ENCODE measurements around the gene NPAS4. TPM values are rescaled to one million over a fixed set of nuclear protein-coding genes. Genes with fewer than 3 reads are reported as not detected.
A peak's percentile ranks its signal among the peaks of the same experiment; 100 is the strongest.
"Not testable (repeated sequence)": the region's sequence is repeated elsewhere in the genome, so short reads cannot be mapped to it uniquely, and the experiment has no call there.

NPAS4 gene
- total and polyA plus RNA-seq, 9 of the 15 experiments (the other 6 are each of a cell fraction or from before 2014, with no cell fraction given): not detected

DNA sequence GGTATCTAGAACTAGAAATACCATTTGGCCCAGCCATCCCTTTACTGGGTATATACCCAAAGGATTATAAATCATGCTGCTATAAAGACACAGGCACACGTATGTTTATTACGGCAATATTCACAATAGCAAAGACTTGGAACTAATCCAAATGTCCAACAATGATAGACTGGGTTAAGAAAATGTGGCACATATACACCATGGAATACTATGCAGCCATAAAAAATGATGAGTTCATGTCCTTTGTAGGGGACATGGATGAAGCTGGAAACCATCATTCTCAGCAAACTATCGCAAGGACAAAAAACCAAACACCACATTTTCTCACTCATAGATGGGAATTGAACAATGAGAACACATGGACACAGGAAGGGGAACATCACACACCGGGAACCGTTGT, 43.3 kb downstream of the NPAS4 start:
- H3K36me3 ChIP-seq (ENCODE audit: control insufficient read depth, insufficient read depth, low read length); FAIRE-seq; H3K9me3 ChIP-seq (replicated peaks; ENCODE audit: control insufficient read depth, insufficient read depth, low read depth, low read length); H3K9me1 ChIP-seq (ENCODE audit: control insufficient read depth, insufficient read depth, low read length); H3K4me2 ChIP-seq (ENCODE audit: insufficient read depth, low read length); CTCF ChIA-PET (ENCODE audit: low intra/inter-chr PET ratio); in situ Hi-C loops (cut with MboI); DNase-seq (ENCODE audit: extremely low read depth in 1 of 4, low spot score in 3 of 4); H4K20me1 ChIP-seq (replicated peaks; ENCODE audit: control insufficient read depth, insufficient read depth, low read length); intact Hi-C loops (cut with micrococcal nuclease); ATAC-seq; POLR2A ChIA-PET; H2AFZ ChIP-seq (ENCODE audit: low read depth, low read length); H3K27ac ChIP-seq (ENCODE audit: extremely low read depth, low read depth, low read length); H3K79me2 ChIP-seq (ENCODE audit: control insufficient read depth, insufficient read depth, low read length); H3K9ac ChIP-seq (ENCODE audit: insufficient read depth in 1 of 2, low read depth in 2 of 2, low read length in 2 of 2); H3K4me3 ChIP-seq; BruUV-seq (replicated peaks); H3K27me3 ChIP-seq (ENCODE audit: control insufficient read depth in 2 of 2, insufficient read depth in 2 of 2, low read length in 2 of 2): not testable (repeated sequence)
- WGBS (ENCODE audit: insufficient coverage, low coverage, missing lambda C conversion rate): 31% methylated on average over 5 of the region's 5 CpGs
- TF ChIP-seq ZNF146 (CRISPR knock-in tag; IDR thresholded peaks at IDR 0.05; ENCODE audit: unreplicated experiment) (peak; percentile 74), BCOR (IDR thresholded peaks at IDR 0.05) (peak; percentile 48; the same call in 1 of the 2 replicates), KDM1A (IDR thresholded peaks at IDR 0.05) (peak in 1 of 2 experiments; percentile 18; a peak in 1 of 4 replicates)
- H3K4me1 ChIP-seq (replicated peaks in 1 of 2; ENCODE audit: control insufficient read depth in 2 of 2, insufficient read depth in 2 of 2, low read length in 2 of 2): peaks cover 0 to 19% of the 10 kb centered on the region in 2 experiments; a peak in 3 of 5 replicates

DNA sequence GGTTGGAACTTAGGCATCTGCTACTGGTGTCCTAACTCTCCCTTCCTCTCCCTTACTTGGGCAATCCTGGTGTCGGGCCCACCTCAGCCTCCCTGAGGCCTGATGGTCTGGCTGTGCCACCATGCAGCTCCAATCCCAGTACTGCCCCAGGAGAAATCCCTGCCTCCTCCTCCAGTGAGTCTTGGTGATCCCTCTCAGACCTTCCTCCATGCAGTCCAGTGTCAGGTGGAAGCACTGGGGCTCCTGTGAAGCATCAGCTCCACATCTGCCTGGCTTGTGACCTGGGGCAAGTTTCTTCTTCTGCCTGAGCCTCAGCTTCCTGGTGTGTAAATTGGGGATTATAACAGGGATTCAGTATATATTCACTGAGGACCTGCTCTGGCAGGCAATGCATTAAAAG, 44.1 kb downstream of the NPAS4 start:
- CTCF ChIA-PET (ENCODE audit: low intra/inter-chr PET ratio): no interaction called here
- POLR2A ChIA-PET: interaction anchor here (0.7 to 2.6 kb wide), 2 partner anchors 15 to 27 kb away, joined by 3 to 18 read pairs; partner anchors contain the start of gene DPP3
- in situ Hi-C loops (cut with MboI) (no loop called here), intact Hi-C loops (cut with micrococcal nuclease) (no loop called here)
- ATAC-seq (no peak), FAIRE-seq (no peak), DNase-seq (ENCODE audit: extremely low read depth in 1 of 4, low spot score in 3 of 4) (no peak)
- Histone ChIP-seq H3K4me1 (replicated peaks in 1 of 2; ENCODE audit: control insufficient read depth in 2 of 2, insufficient read depth in 2 of 2, low read length in 2 of 2) (peaks cover 0 to 19% of the 10 kb centered on the region in 2 experiments; a peak in 3 of 5 replicates), H3K4me3 (no peak overlapping the region), H2AFZ (ENCODE audit: low read depth, low read length) (no peak overlapping the region), H4K20me1 (replicated peaks; ENCODE audit: control insufficient read depth, insufficient read depth, low read length) (peaks cover 3% of the 10 kb centered on the region; the same call in 1 of the 2 replicates), H3K9me1 (ENCODE audit: control insufficient read depth, insufficient read depth, low read length) (no peaks in the 10 kb centered on the region), H3K79me2 (ENCODE audit: control insufficient read depth, insufficient read depth, low read length) (no peaks in the 10 kb centered on the region), H3K9ac (ENCODE audit: insufficient read depth in 1 of 2, low read depth in 2 of 2, low read length in 2 of 2) (peak overlapping the region in 1 of 2 experiments; percentile 80; a peak in 1 of 4 replicates), H3K4me2 (ENCODE audit: insufficient read depth, low read length) (no peak overlapping the region), H3K27me3 (ENCODE audit: control insufficient read depth in 2 of 2, insufficient read depth in 2 of 2, low read length in 2 of 2) (no peaks in the 10 kb centered on the region), H3K36me3 (ENCODE audit: control insufficient read depth, insufficient read depth, low read length) (no peaks in the 10 kb centered on the region), H3K27ac (ENCODE audit: extremely low read depth, low read depth, low read length) (no peak overlapping the region), H3K9me3 (replicated peaks; ENCODE audit: control insufficient read depth, insufficient read depth, low read depth, low read length) (peaks cover 4% of the 10 kb centered on the region; the same call in 1 of the 2 replicates)
- WGBS (ENCODE audit: insufficient coverage, low coverage, missing lambda C conversion rate): 76% methylated on average over 1 of the region's 1 CpG
- no TSS peak for BruUV-seq (replicated peaks)
- TF ChIP-seq ZNF830 (CRISPR knock-in tag; IDR thresholded peaks at IDR 0.05): no peak
- no peak for TF ChIP-seq ZNF764 (CRISPR knock-in tag; IDR thresholded peaks at IDR 0.05; ENCODE audit: low read depth)
- no peak for TF ChIP-seq HNRNPH1 (optimal IDR thresholded peaks at IDR 0.05; ENCODE audit: low read depth, low read length)
- TF ChIP-seq, protein P1, sequence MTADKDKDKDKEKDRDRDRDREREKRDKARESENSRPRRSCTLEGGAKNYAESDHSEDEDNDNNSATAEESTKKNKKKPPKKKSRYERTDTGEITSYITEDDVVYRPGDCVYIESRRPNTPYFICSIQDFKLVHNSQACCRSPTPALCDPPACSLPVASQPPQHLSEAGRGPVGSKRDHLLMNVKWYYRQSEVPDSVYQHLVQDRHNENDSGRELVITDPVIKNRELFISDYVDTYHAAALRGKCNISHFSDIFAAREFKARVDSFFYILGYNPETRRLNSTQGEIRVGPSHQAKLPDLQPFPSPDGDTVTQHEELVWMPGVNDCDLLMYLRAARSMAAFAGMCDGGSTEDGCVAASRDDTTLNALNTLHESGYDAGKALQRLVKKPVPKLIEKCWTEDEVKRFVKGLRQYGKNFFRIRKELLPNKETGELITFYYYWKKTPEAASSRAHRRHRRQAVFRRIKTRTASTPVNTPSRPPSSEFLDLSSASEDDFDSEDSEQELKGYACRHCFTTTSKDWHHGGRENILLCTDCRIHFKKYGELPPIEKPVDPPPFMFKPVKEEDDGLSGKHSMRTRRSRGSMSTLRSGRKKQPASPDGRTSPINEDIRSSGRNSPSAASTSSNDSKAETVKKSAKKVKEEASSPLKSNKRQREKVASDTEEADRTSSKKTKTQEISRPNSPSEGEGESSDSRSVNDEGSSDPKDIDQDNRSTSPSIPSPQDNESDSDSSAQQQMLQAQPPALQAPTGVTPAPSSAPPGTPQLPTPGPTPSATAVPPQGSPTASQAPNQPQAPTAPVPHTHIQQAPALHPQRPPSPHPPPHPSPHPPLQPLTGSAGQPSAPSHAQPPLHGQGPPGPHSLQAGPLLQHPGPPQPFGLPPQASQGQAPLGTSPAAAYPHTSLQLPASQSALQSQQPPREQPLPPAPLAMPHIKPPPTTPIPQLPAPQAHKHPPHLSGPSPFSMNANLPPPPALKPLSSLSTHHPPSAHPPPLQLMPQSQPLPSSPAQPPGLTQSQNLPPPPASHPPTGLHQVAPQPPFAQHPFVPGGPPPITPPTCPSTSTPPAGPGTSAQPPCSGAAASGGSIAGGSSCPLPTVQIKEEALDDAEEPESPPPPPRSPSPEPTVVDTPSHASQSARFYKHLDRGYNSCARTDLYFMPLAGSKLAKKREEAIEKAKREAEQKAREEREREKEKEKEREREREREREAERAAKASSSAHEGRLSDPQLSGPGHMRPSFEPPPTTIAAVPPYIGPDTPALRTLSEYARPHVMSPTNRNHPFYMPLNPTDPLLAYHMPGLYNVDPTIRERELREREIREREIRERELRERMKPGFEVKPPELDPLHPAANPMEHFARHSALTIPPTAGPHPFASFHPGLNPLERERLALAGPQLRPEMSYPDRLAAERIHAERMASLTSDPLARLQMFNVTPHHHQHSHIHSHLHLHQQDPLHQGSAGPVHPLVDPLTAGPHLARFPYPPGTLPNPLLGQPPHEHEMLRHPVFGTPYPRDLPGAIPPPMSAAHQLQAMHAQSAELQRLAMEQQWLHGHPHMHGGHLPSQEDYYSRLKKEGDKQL (CRISPR knock-in tag; IDR thresholded peaks at IDR 0.05; ENCODE audit: borderline replicate concordance): no peak
- TF ChIP-seq ZNF41 (CRISPR knock-in tag; conservative IDR thresholded peaks at IDR 0.05): no peak
- TF ChIP-seq ZNF75A (CRISPR knock-in tag; IDR thresholded peaks at IDR 0.05): no peak
